GM23338 (cell line): ENCODE measurements around the gene SLC9A3. TPM values are rescaled to one million over a fixed set of nuclear protein-coding genes. Genes with fewer than 3 reads are reported as not detected.

Experiments used
- ATAC-seq: fragments of 200-7000 bp; cut with Tn5 transposase; 3 replicates; pipeline ENCODE4 v1.9.1; 2020
- DNase-seq: peaks from one replicate; pipeline ENCODE4 v3.0.0-alpha.2; 2015; ENCODE audit warnings: low spot score
- H2AFZ ChIP-seq: fragments of 200-600 bp; sonication (generic); 2 replicates; pipeline ENCODE4 v1.8.0; 2016; ENCODE audit warnings: antibody characterized with exemption, mild to moderate bottlenecking, moderate library complexity
- H3F3A ChIP-seq: fragments of 200-600 bp; sonication (generic); replicated peaks from 2 replicates; pipeline ENCODE4 v1.8.0; 2017; ENCODE audit warnings: antibody characterized with exemption, mixed run types, low read depth
- H3K27ac ChIP-seq: fragments of 200-600 bp; sonication (generic); 2 replicates; pipeline ENCODE4 v1.6.1; 2016; ENCODE audit warnings: low read depth
- H3K27me3 ChIP-seq: fragments of 200-600 bp; sonication (generic); 2 replicates; pipeline ENCODE4 v1.8.0; 2016; ENCODE audit warnings: mild to moderate bottlenecking, mixed run types, moderate library complexity; ENCODE audit not compliant: insufficient read depth
- H3K36me3 ChIP-seq: fragments of 200-600 bp; sonication (generic); 2 replicates; pipeline ENCODE4 v1.8.0; 2016; ENCODE audit warnings: mild to moderate bottlenecking; ENCODE audit not compliant: insufficient read depth
- H3K4me1 ChIP-seq: fragments of 200-600 bp; sonication (generic); 2 replicates; pipeline ENCODE4 v1.8.0; 2016; ENCODE audit warnings: mild to moderate bottlenecking, moderate library complexity; ENCODE audit not compliant: insufficient read depth
- H3K4me2 ChIP-seq: fragments of 200-600 bp; sonication (generic); 2 replicates; pipeline ENCODE4 v1.7.1; 2017; ENCODE audit warnings: mixed run types
- H3K4me3 ChIP-seq: fragments of 200-600 bp; sonication (generic); 2 replicates; pipeline ENCODE4 v1.6.1; 2016; ENCODE audit warnings: mixed run types
- H3K79me2 ChIP-seq: fragments of 200-600 bp; sonication (generic); replicated peaks from 2 replicates; pipeline ENCODE4 v1.8.0; 2017; ENCODE audit warnings: mild to moderate bottlenecking; ENCODE audit not compliant: insufficient read depth
- H3K9me2 ChIP-seq: fragments of 200-600 bp; sonication (generic); 2 replicates; pipeline ENCODE4 v1.8.0; 2017; ENCODE audit not compliant: insufficient read depth
- H4K20me1 ChIP-seq: fragments of 200-600 bp; sonication (generic); replicated peaks from 2 replicates; pipeline ENCODE4 v1.8.0; 2017; ENCODE audit warnings: mild to moderate bottlenecking; ENCODE audit not compliant: insufficient read depth
- H3K27ac Mint-ChIP-seq: 2 replicates; pipeline ENCODE4 v1.8.0; 2020; ENCODE audit warnings: inconsistent platforms, mild to moderate bottlenecking, moderate library complexity, mixed read lengths
- H3K27me3 Mint-ChIP-seq: 3 replicates; pipeline ENCODE4 v1.8.0; 2022; ENCODE audit warnings: low read depth, mild to moderate bottlenecking, moderate library complexity, mixed read lengths, inconsistent platforms; ENCODE audit not compliant: insufficient read depth, poor library complexity
- H3K36me3 Mint-ChIP-seq: 3 replicates; pipeline ENCODE4 v1.8.0; 2021; ENCODE audit warnings: low read depth, mild to moderate bottlenecking, inconsistent platforms, moderate library complexity, mixed read lengths
- H3K4me1 Mint-ChIP-seq: 3 replicates; pipeline ENCODE4 v1.8.0; 2020; ENCODE audit warnings: mild to moderate bottlenecking, inconsistent platforms, mixed read lengths
- H3K4me3 Mint-ChIP-seq: 3 replicates; pipeline ENCODE4 v1.8.0; 2021; ENCODE audit warnings: moderate library complexity, mild to moderate bottlenecking, inconsistent platforms, mixed read lengths
- H3K9me3 Mint-ChIP-seq: 3 replicates; pipeline ENCODE4 v1.8.0; 2020; ENCODE audit warnings: moderate library complexity, mild to moderate bottlenecking, inconsistent platforms, mixed read lengths
- CREB1 ChIP-seq: fragments of 250-450 bp; sonication (Bioruptor Pico); IDR thresholded peaks from 2 replicates; pipeline ENCODE4 v1.5.0; 2020; ENCODE audit warnings: low read depth, mild to moderate bottlenecking, moderate library complexity
- EZH2 ChIP-seq: fragments of 200-600 bp; sonication (generic); IDR thresholded peaks from one replicate; pipeline ENCODE4 v1.8.0; 2017; ENCODE audit warnings: antibody characterized with exemption, mild to moderate bottlenecking, low read depth; ENCODE audit not compliant: unreplicated experiment
- JUNB ChIP-seq: IDR thresholded peaks from one replicate; pipeline ENCODE4 v1.6.1; 2016; ENCODE audit warnings: antibody characterized with exemption; ENCODE audit not compliant: unreplicated experiment
- NANOG ChIP-seq: IDR thresholded peaks from 2 replicates; pipeline ENCODE4 v1.6.1; 2016; ENCODE audit warnings: antibody characterized with exemption, borderline replicate concordance
- STAT1 ChIP-seq: IDR thresholded peaks from one replicate; pipeline ENCODE4 v1.6.1; 2016; ENCODE audit warnings: antibody characterized with exemption; ENCODE audit not compliant: unreplicated experiment
- ZNF114 ChIP-seq: fragments of 250-450 bp; sonication (Bioruptor Pico); IDR thresholded peaks from 2 replicates; pipeline ENCODE4 v1.5.0; 2020; ENCODE audit warnings: mild to moderate bottlenecking, moderate library complexity
- ZNF331 ChIP-seq: fragments of 250-450 bp; sonication (Bioruptor Pico); IDR thresholded peaks from 2 replicates; pipeline ENCODE4 v1.5.0; 2020; ENCODE audit warnings: low read depth, mild to moderate bottlenecking, moderate library complexity
- polyA plus RNA-seq: library from polyadenylated mRNA; unstranded; fragments of >200 nt; fragmentation: Nextera tagmentation; extraction: Ambion mirVana; gene quantifications from 2 replicates; pipeline ENCODE4 v1.2.1, GENCODE V29; 2016
- total RNA-seq: library from RNA; depleted of rRNA; stranded (reverse); fragments of >200 nt; shearing (Covaris generic); gene quantifications from 2 replicates; pipeline ENCODE4 v1.2.3, GENCODE V29; 2014
- TF ChIP-seq, protein P1 (sequence below), 2 experiments: fragments of 200-600 bp in 1 of 2; sonication (generic) in 1 of 2; conservative IDR thresholded peaks; 2 replicates each; pipeline versions ENCODE4 v1.5.1 to v1.6.1; 2016 to 2017; ENCODE audit warnings: antibody characterized with exemption in 2 of 2, low read depth in 2 of 2, mild to moderate bottlenecking in 2 of 2, moderate library complexity in 1 of 2
- TF ChIP-seq, protein P2 (sequence below): IDR thresholded peaks from one replicate; pipeline ENCODE4 v1.6.1; 2018; ENCODE audit warnings: antibody characterized with exemption; ENCODE audit not compliant: unreplicated experiment

The SLC9A3 gene
- total and polyA plus RNA-seq, 2 experiments from 2014 or later = 0.39 to 3.1 TPM

DNA sequence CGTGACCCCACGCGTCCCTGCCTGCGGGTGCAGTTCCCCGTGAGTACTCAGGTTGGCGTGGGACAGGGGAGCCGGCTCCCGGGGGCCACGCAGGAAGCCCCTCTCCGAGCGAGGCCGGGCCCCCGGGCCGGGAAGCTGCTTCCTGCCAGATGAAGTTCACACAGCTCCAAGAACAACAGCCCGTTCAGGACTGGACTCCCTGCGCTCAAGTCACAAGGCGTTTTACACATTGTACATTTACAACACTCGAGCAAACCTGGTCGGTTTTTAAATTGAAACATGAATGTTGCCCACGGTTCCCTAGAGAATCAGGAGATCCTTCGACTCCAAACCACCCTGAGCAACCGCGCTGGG, 22.4 kb downstream of the SLC9A3 start:
- ATAC-seq (no peak), DNase-seq (no peak)
- Histone ChIP-seq H3K36me3 (no peaks in the 10 kb centered on the region), H3F3A (no peaks in the 10 kb centered on the region), H3K27me3 (no peaks in the 10 kb centered on the region), H2AFZ (no peak overlapping the region), H3K4me1 (no peaks in the 10 kb centered on the region), H3K27ac (no peak overlapping the region), H4K20me1 (no peaks in the 10 kb centered on the region), H3K4me2 (no peak overlapping the region), H3K9me2 (no peaks in the 10 kb centered on the region), H3K79me2 (no peaks in the 10 kb centered on the region), H3K4me3 (no peak overlapping the region)
- Mint-ChIP-seq H3K4me3 (no peak overlapping the region), H3K27ac (no peak overlapping the region), H3K27me3 (peaks cover 82% of the 10 kb centered on the region), H3K4me1 (peaks cover 4% of the 10 kb centered on the region), H3K36me3 (no peaks in the 10 kb centered on the region; the same call in 2 of the 3 replicates), H3K9me3 (no peaks in the 10 kb centered on the region; the same call in 1 of the 3 replicates)
- TF ChIP-seq CREB1 (CRISPR knock-in tag) (no peak), STAT1 (no peak), EZH2 (no peak), JUNB (no peak)
- TF ChIP-seq, protein P1, sequence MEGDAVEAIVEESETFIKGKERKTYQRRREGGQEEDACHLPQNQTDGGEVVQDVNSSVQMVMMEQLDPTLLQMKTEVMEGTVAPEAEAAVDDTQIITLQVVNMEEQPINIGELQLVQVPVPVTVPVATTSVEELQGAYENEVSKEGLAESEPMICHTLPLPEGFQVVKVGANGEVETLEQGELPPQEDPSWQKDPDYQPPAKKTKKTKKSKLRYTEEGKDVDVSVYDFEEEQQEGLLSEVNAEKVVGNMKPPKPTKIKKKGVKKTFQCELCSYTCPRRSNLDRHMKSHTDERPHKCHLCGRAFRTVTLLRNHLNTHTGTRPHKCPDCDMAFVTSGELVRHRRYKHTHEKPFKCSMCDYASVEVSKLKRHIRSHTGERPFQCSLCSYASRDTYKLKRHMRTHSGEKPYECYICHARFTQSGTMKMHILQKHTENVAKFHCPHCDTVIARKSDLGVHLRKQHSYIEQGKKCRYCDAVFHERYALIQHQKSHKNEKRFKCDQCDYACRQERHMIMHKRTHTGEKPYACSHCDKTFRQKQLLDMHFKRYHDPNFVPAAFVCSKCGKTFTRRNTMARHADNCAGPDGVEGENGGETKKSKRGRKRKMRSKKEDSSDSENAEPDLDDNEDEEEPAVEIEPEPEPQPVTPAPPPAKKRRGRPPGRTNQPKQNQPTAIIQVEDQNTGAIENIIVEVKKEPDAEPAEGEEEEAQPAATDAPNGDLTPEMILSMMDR (conservative IDR thresholded peaks at IDR 0.05; ENCODE audit: low read depth in 2 of 2) = no peak

DNA sequence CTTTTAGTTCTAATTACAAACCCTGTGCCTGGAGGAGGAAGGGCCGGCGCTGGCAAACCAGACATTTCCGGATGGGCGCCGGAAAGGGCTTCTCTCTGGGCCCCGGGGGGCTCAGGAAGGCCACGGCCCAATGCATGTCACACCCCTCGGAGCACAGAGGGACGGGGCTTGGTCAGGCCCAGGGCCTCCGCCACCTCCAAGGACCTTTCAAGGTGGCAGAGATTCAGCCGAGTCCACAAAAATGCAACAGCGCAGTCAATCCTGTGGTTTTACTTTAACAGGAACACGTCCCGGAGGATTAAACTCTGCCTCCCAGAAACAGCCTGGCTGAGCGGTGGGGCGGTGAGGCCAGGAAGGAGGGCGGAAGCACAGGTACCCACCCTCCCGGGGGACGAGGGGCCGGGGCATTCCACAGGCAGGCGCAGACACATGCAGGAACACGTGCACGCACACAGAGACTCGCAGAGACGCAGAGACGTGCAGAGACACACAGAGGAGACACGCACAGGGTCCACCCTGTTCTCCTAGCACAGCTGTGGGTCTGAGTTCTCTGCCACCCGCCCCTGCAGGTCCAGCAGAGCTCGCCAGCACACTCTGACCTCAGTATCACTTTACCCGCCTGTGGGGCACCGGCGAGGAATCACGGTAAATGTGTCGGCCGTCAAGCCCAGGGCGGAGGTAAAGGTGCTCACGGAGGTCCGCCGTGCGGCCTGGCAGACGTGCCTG, 23.0 kb downstream of the SLC9A3 start:
- no peaks in the 10 kb centered on the region for H3F3A ChIP-seq
- H2AFZ ChIP-seq = no peak overlapping the region
- no peak for ATAC-seq
- H3K4me2 ChIP-seq = no peak overlapping the region
- H3K4me1 ChIP-seq = no peaks in the 10 kb centered on the region
- no peak overlapping the region for H3K4me3 Mint-ChIP-seq
- no peaks in the 10 kb centered on the region for H4K20me1 ChIP-seq
- no peaks in the 10 kb centered on the region for H3K36me3 ChIP-seq
- no peak for DNase-seq
- peaks cover 4% of the 10 kb centered on the region for H3K27me3 ChIP-seq
- peaks cover 82% of the 10 kb centered on the region for H3K27me3 Mint-ChIP-seq
- H3K27ac Mint-ChIP-seq = no peak overlapping the region
- H3K27ac ChIP-seq = no peak overlapping the region
- no peaks in the 10 kb centered on the region for H3K9me2 ChIP-seq
- no peaks in the 10 kb centered on the region for H3K79me2 ChIP-seq
- peaks cover 7% of the 10 kb centered on the region for H3K4me1 Mint-ChIP-seq
- no peak overlapping the region for H3K4me3 ChIP-seq
- no peaks in the 10 kb centered on the region; the same call in 1 of the 3 replicates for H3K9me3 Mint-ChIP-seq
- H3K36me3 Mint-ChIP-seq = no peaks in the 10 kb centered on the region; the same call in 1 of the 3 replicates
- TF ChIP-seq, protein P2, sequence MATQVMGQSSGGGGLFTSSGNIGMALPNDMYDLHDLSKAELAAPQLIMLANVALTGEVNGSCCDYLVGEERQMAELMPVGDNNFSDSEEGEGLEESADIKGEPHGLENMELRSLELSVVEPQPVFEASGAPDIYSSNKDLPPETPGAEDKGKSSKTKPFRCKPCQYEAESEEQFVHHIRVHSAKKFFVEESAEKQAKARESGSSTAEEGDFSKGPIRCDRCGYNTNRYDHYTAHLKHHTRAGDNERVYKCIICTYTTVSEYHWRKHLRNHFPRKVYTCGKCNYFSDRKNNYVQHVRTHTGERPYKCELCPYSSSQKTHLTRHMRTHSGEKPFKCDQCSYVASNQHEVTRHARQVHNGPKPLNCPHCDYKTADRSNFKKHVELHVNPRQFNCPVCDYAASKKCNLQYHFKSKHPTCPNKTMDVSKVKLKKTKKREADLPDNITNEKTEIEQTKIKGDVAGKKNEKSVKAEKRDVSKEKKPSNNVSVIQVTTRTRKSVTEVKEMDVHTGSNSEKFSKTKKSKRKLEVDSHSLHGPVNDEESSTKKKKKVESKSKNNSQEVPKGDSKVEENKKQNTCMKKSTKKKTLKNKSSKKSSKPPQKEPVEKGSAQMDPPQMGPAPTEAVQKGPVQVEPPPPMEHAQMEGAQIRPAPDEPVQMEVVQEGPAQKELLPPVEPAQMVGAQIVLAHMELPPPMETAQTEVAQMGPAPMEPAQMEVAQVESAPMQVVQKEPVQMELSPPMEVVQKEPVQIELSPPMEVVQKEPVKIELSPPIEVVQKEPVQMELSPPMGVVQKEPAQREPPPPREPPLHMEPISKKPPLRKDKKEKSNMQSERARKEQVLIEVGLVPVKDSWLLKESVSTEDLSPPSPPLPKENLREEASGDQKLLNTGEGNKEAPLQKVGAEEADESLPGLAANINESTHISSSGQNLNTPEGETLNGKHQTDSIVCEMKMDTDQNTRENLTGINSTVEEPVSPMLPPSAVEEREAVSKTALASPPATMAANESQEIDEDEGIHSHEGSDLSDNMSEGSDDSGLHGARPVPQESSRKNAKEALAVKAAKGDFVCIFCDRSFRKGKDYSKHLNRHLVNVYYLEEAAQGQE = no peak
- TF ChIP-seq ZNF114 (CRISPR knock-in tag) (no peak), CREB1 (CRISPR knock-in tag) (no peak), JUNB (no peak), ZNF331 (CRISPR knock-in tag) (no peak), NANOG (no peak), EZH2 (no peak), STAT1 (no peak)
